IPS DF 4.7 (cell line): Measurements from ENCODE around the gene TAF4B.

Experiments used
- DNase-seq: peaks from one replicate; pipeline ENCODE4 v3.0.0-alpha.2; 2013; ENCODE audit warnings: low spot score; ENCODE audit errors: extremely low read depth

Gene TAF4B

GRCh38 chr18:26304511-26304910 lies 78.3 kb downstream of the TAF4B start:
- no peak for DNase-seq

GRCh38 chr18:26307161-26307773 lies 81.0 kb downstream of the TAF4B start:
- DNase-seq: peak; percentile 7

- no peak for DNase-seq
Measured at GRCh38 chr18:26309281-26309680, 83.0 kb downstream of the TAF4B start.

DNA sequence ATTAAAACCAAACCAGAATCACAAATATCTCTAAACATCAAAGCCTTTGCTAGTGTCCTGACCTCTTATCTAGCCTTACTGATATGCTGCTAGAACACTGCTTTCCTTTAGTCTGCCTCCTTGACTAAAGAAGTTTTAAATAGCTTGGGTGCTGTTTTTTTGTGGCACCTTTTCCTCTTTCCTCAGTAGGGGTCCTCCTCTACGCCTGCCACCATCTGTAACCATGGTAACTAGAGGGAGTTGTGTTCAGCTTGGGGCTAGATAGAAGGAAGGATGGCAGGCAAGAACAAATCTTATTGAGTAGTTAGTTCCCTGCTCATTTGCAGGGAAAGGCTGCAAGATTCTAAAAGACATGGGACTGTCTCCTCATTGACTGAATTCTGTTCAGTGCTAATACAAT lies 86.0 kb downstream of the TAF4B start:
- DNase-seq: no peak

DNA sequence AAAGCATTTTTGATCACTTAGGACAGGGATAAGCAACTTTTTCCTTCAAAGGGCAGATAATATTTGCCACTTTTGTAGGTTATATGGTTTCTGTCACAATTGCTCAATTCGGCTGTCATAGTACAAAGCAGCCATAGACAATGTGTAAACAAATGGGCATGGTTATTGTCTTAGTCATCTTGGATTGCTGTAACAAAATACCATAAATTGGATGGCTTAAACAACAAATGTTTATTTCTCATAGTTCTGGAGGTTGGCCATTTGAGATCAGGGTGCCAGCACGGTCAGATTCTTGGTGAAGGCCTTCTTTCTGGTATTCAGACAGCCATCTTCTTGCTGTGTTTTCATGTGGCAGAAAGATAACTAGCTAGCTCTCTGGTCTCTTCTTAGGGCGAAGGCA lies 91.2 kb downstream of the TAF4B start:
- no peak for DNase-seq

DNA sequence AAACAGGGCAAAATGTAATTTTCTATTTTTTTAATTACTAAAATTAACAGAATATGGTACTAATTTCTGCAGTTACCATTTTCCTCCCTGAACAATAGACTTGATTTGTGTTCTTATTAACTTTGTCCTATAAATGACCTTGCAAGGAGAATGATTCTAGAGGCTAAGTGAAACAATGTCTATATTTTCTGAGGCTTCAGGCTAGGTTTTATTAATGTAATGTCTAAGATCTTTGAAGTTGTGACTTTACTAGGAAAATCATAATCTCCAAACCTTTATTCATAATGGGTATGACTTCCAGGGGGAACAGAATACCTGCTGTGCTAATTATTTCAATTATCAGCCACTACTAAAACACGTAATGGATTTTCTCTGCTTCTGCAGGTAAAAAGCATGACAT lies 94.4 kb downstream of the TAF4B start:
- DNase-seq: no peak

- no peak for DNase-seq
Measured at GRCh38 chr18:26322890-26323653, 96.8 kb downstream of the TAF4B start.

GRCh38 chr18:26325771-26326170 lies 99.5 kb downstream of the TAF4B start:
- no peak for DNase-seq

GRCh38 chr18:26327062-26327461 lies 100.8 kb downstream of the TAF4B start:
- no peak for DNase-seq

DNA sequence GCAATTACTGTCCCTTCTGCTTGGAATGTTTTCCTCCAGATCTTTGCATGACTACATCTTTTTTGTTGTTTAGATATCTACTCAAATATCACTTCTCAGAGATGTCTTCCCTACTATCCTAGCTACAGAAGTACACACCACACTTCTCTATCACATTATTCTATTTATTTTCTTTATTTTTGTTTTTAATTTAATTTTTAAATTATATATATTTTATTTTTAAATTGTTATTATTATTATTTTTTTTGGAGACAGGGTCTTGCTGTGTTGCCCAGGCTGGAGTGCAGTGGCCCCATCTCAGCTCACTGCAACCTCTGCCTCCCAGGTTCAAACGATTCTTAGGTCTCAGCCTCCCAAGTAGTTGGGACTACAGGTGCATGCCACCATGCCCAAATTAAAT lies 106.7 kb downstream of the TAF4B start:
- DNase-seq: no peak

DNA sequence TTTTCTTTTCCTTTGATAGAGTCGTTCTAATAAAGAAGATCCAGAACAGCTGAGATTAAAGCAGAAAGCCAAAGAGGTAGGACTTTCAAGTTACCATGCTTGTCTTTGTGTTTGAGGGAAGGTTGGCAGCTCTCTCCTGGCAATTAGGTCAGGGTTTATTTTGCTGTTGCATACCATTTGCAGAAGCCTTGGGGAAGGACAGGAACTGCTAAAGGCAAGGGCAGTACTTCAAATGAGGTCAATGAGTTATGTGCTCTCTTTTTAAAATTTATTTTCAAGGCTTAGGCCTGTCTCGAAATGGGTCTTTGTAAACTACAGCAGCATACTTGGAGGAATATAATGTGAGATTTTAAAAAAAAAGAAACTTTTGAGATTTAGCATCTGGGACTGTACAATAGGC lies 108.9 kb downstream of the TAF4B start:
- no peak for DNase-seq

- no peak for DNase-seq
Measured at GRCh38 chr18:26335571-26336487, 109.6 kb downstream of the TAF4B start.

- DNase-seq: no peak
Measured at GRCh38 chr18:26336572-26336971, 110.3 kb downstream of the TAF4B start.

DNA sequence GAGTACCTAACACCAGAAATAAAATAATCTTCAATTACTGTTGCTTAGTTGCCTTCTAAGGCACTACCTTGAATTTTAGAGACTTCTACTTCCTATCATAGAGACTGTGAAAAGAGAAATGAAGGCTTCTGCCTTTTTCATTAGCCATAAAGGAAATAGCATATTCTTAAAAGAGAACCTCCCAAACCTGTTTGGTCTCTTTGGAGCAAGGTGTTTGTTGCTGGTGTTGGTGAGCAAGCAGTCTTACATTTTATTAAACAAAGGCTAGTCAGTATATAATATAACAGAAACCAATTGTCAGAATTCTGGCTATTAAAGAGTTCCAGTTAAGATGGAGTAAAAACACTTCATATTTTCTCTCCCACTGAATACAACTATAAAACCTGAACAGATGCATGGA lies 116.4 kb downstream of the TAF4B start:
- DNase-seq: no peak

DNA sequence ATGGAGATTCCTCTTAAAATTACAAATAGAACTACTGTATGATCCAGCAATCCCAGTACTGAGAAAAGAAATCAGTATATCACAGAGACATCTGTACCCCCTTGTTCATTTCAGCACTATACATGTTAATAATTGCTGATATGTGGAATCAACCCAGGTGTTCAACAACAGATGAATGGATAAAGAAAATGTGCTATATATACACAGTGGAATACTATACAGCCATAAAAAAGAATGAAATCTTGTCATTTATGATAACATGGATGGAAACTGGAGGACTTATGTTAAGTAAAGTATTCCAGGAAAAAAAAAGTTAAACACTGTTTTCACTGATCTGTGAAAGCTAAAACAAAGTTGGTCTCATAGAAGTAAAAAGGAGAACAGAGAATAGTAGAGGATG lies 124.7 kb downstream of the TAF4B start:
- DNase-seq: no peak

DNA sequence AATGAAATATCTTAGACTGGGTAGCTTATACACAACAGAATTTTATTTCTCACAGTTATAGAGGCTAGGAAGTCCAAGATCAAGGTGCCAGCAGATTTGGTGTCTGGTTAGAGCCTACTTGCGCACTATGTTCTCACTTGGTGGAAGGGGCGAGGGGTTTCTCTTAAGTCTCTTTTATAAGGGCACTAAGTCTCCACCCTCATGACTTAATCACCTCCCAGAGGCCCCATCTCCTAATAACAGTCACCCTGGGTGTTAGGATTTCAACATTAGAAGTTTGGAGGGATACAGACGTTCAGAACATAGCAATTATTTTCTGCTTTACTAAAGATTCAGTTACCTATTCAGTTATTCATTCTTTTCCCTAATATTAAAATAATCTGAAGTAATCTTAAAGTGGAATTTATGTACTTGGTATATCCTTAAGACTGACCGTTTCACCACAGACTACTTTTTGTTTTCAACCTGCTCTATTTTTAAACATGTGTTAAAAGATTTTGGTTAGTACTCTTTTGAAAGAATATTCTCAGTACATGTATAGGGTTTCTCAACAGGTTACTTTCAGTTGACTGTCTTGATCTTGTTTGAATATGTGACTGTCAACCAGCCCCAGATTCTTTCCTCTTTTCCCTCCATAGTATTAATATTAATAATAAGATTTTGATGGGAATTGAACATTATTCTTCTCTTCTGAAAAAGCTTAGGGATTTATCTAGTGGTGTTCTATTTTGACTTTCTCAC lies 130.0 kb downstream of the TAF4B start:
- no peak for DNase-seq

- DNase-seq: no peak
Measured at GRCh38 chr18:26357960-26358359, 131.7 kb downstream of the TAF4B start.

DNA sequence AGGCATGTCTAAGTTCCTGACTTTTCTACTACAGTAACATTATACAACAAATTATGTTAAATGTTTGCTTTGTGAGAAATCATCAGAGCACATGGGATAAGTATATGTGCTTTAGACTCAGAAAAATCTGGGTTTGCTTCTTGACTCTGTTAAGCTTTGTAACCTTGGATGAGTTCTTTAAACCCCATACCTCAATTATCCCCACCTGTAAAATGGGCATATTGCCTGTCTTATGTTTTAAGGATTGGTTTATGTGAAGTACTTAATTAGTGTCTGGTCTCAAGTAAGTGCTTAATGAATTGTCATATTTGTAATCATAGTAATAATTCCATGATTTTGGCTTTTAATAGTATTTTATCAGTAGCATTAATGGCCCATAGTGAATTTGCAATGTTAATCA lies 135.8 kb downstream of the TAF4B start:
- DNase-seq: no peak

- DNase-seq: no peak
Measured at GRCh38 chr18:26367425-26367824, 141.2 kb downstream of the TAF4B start.

DNA sequence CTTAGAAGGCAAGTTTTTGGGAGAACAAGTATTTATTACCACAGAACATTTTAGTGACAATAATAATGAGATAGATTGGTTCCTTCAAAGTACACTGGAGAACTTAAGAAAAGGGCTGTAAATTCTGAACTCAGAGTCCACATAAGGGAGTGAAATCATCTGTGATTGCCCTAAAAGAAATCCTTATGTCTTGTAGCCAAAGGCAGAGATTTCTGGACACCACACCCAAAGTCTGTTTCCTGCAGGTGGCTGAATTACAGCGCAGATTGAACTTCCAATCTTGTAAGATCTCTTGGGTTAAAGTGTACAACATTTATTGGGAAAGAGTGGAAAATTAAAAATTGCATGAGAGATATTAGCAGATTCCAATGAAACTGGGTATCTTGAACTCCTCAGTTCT lies 143.8 kb downstream of the TAF4B start:
- no peak for DNase-seq

DNA sequence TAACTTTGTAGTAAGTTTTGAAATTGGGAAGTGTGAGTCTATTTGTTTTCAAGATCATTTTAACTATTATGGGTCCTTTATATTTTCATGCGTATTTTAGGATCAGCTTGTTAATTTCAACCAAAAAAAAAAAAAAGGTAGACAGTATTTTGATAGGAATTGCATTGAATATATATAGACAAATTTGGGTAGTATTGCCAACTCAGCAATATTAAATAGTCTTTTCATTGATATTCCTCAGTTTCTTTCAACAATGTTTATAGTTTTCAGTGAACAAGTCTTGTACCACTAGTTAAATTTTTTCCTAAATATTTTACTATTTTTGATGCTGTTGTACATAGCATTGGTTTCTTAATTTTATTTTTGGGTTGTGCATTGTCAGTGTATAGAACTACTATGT lies 149.9 kb downstream of the TAF4B start:
- no peak for DNase-seq

GRCh38 chr18:26378701-26379100 lies 152.5 kb downstream of the TAF4B start:
- no peak for DNase-seq
